Endothelial cell of umbilical vein (primary cell): Measurements from ENCODE around the gene OCA2. TPM values are rescaled to one million over a fixed set of nuclear protein-coding genes. Genes with fewer than 3 reads are reported as not detected.

Source experiments
- BruUV-seq: library from RNA; stranded (reverse); fragments of 400-500 nt; replicated peaks from 2 replicates; lab custom pipeline; 2021; lab: Mats Ljungman, UMichigan
- CTCF ChIA-PET: fragments of 300-600, 350-600 bp; sonication (Branson Sonifier 250); formaldehyde crosslinking; loops from one replicate; lab custom pipeline; 2021; ENCODE audit warnings: antibody characterized with exemption, inconsistent platforms; lab: Charles Lee
- POLR2A ChIA-PET: fragments of 300-600, 350-600 bp; sonication (Branson Sonifier 250); formaldehyde crosslinking; loops from one replicate; lab custom pipeline; 2021; ENCODE audit warnings: antibody characterized with exemption, inconsistent platforms; lab: Charles Lee
- DNase-seq: peaks from one replicate; pipeline ENCODE4 v3.0.0-alpha.2; 2011; ENCODE audit warnings: low read depth, low spot score
- FAIRE-seq: peaks from 2 replicates; lab custom pipeline; 2011; peaks lifted over from hg19 to GRCh38; lab: Jason Lieb, UNC
- H2AFZ ChIP-seq: 2 replicates; pipeline ENCODE4 v1.6.0; 2012; ENCODE audit warnings: low read depth, low read length, control low read depth, inconsistent platforms
- H3K27ac ChIP-seq: 2 replicates; pipeline ENCODE4 v1.5.1; 2011; ENCODE audit warnings: low read depth, mild to moderate bottlenecking, control low read depth, low read length, moderate library complexity; ENCODE audit not compliant: insufficient read depth
- H3K27me3 ChIP-seq, 2 experiments: 2 replicates each; pipeline versions ENCODE4 v1.6.0 to v1.6.1; 2011; ENCODE audit warnings: low read length in 2 of 2, mixed read lengths in 1 of 2; ENCODE audit not compliant: control insufficient read depth in 2 of 2, insufficient read depth in 2 of 2
- H3K36me3 ChIP-seq, 2 experiments: 2 replicates in 1 of 2; 3 replicates in 1 of 2; pipeline ENCODE4 v1.5.1; 2011; ENCODE audit warnings: low read length in 2 of 2, mild to moderate bottlenecking in 1 of 2, moderate library complexity in 1 of 2; ENCODE audit not compliant: control insufficient read depth in 2 of 2, insufficient read depth in 2 of 2; ENCODE audit errors: extremely low read depth in 1 of 2
- H3K4me1 ChIP-seq: 3 replicates; pipeline ENCODE4 v1.5.1; 2011; ENCODE audit warnings: mild to moderate bottlenecking, low read length; ENCODE audit not compliant: control insufficient read depth, insufficient read depth; ENCODE audit errors: extremely low read depth
- H3K4me2 ChIP-seq: 2 replicates; pipeline ENCODE4 v1.6.1; 2011; ENCODE audit warnings: low read length, control low read depth, mixed read lengths; ENCODE audit not compliant: insufficient read depth
- H3K4me3 ChIP-seq, 3 experiments: fragments of 200-600 bp in 1 of 3; sonication (generic), shearing (Covaris generic) in 1 of 3; replicated peaks in 1 of 3; 2 replicates each; pipeline ENCODE4 v1.5.1; 2011 to 2016; ENCODE audit warnings: control low read depth in 3 of 3, low read length in 3 of 3, mild to moderate bottlenecking in 2 of 3, inconsistent platforms in 1 of 3, low read depth in 1 of 3, moderate library complexity in 1 of 3; ENCODE audit not compliant: insufficient read depth in 1 of 3
- H3K79me2 ChIP-seq: 2 replicates; pipeline ENCODE4 v1.6.0; 2012; ENCODE audit warnings: low read length, inconsistent platforms; ENCODE audit not compliant: control insufficient read depth, insufficient read depth
- H3K9ac ChIP-seq: replicated peaks from 2 replicates; pipeline ENCODE3; 2011; ENCODE audit warnings: low read length, control low read depth; ENCODE audit not compliant: insufficient read depth; ENCODE audit errors: extremely low read depth
- H3K9me1 ChIP-seq: replicated peaks from 3 replicates; pipeline ENCODE4 v1.6.0; 2011; ENCODE audit warnings: mild to moderate bottlenecking, low read length; ENCODE audit not compliant: control insufficient read depth, insufficient read depth; ENCODE audit errors: extremely low read depth
- H3K9me3 ChIP-seq: replicated peaks from 2 replicates; pipeline ENCODE4 v1.5.1; 2012; ENCODE audit warnings: low read length, inconsistent platforms; ENCODE audit not compliant: control insufficient read depth, insufficient read depth
- H4K20me1 ChIP-seq: replicated peaks from 2 replicates; pipeline ENCODE3; 2011; ENCODE audit warnings: mild to moderate bottlenecking, low read length; ENCODE audit not compliant: control insufficient read depth, insufficient read depth; ENCODE audit errors: extremely low read depth
- CTCF ChIP-seq, 2 donors: IDR thresholded peaks; 1 replicate in 1 of 2; 2 replicates in 1 of 2; pipeline ENCODE4 v1.5.1; 2011; ENCODE audit warnings: low read length in 2 of 2, mild to moderate bottlenecking in 2 of 2, moderate library complexity in 2 of 2, control low read depth in 1 of 2, inconsistent platforms in 1 of 2, low read depth in 1 of 2; ENCODE audit not compliant: insufficient read depth in 1 of 2; ENCODE audit errors: extremely low read depth in 1 of 2
- EZH2 ChIP-seq: IDR thresholded peaks from 2 replicates; pipeline ENCODE4 v1.6.1; 2012; ENCODE audit warnings: borderline replicate concordance, low read depth, mild to moderate bottlenecking, moderate library complexity, low read length, inconsistent platforms; ENCODE audit not compliant: severe bottlenecking
- FOS ChIP-seq: IDR thresholded peaks from 2 replicates; pipeline ENCODE4 v1.6.1; 2011; ENCODE audit warnings: mild to moderate bottlenecking, low read length, moderate library complexity, borderline replicate concordance; ENCODE audit not compliant: insufficient read depth
- GATA2 ChIP-seq: IDR thresholded peaks from 2 replicates; pipeline ENCODE4 v1.7.0; 2011; ENCODE audit warnings: low read depth, mild to moderate bottlenecking, moderate library complexity, mixed read lengths, low read length; ENCODE audit not compliant: insufficient read length, insufficient read depth
- JUN ChIP-seq: IDR thresholded peaks from 2 replicates; pipeline ENCODE4 v1.6.1; 2011; ENCODE audit warnings: borderline replicate concordance, low read depth; ENCODE audit not compliant: insufficient read length, insufficient read depth
- MAX ChIP-seq: IDR thresholded peaks from 2 replicates; pipeline ENCODE4 v1.6.1; 2011; ENCODE audit not compliant: insufficient read depth, insufficient read length
- MYC ChIP-seq: IDR thresholded peaks from one replicate; pipeline ENCODE4 v1.6.1; 2011; ENCODE audit warnings: mild to moderate bottlenecking, low read depth, low read length
- POLR2A ChIP-seq: IDR thresholded peaks from 2 replicates; pipeline ENCODE4 v1.6.1; 2012; ENCODE audit warnings: low read depth, mild to moderate bottlenecking, control low read depth, low read length
- POLR2AphosphoS5 ChIP-seq: IDR thresholded peaks from 2 replicates; pipeline ENCODE4 v1.6.1; 2012; ENCODE audit warnings: low read depth, mild to moderate bottlenecking, control low read depth, low read length, moderate library complexity; ENCODE audit not compliant: insufficient read depth
- dilution Hi-C: fragments of 300-500 bp; cut with MboI; formaldehyde crosslinking; loops from one replicate; pipeline ENCODE4 v1.15.0; 2019; ENCODE audit warnings: low sequenced_read_pairs; ENCODE audit not compliant: extremely low pct_ligation_motif_present
- intact Hi-C: fragments of 100-400 bp; cut with micrococcal nuclease; formaldehyde crosslinking; loops from one replicate; pipeline ENCODE4 v1.10.0; 2022
- polyA plus RNA-seq, 4 experiments: library from polyadenylated mRNA; depleted of rRNA in 3 of 4; stranded (reverse) in 3 of 4; unstranded in 1 of 4; fragments of >200 nt; gene quantifications; 2 replicates each; pipeline versions ENCODE4 v1.2.1 to v1.2.3, GENCODE V29; 2011 to 2012; ENCODE audit warnings: missing spikeins in 1 of 4
- total RNA-seq: library from RNA; stranded (reverse); gene quantifications from 2 replicates; pipeline ENCODE4 v1.2.3, GENCODE V29; 2021

The OCA2 gene
- total and polyA plus RNA-seq, 2 donors (not counting 3 experiments of a cell fraction or from before 2014, with no cell fraction given), result not detected

- CTCF ChIA-PET, result no interaction called here
- Histone ChIP-seq H3K4me3 (no peak overlapping the region), H3K27ac (no peak overlapping the region), H3K4me2 (no peak overlapping the region), H3K9me3 (peaks cover 10% of the 10 kb centered on the region), H3K9me1 (no peaks in the 10 kb centered on the region), H3K9ac (no peak overlapping the region), H4K20me1 (no peaks in the 10 kb centered on the region), H2AFZ (no peak overlapping the region), H3K79me2 (no peaks in the 10 kb centered on the region), H3K4me1 (no peaks in the 10 kb centered on the region), H3K27me3 (no peaks in the 10 kb centered on the region), H3K36me3 (no peaks in the 10 kb centered on the region)
- no peak for TF ChIP-seq POLR2AphosphoS5
- no peak for TF ChIP-seq POLR2A
- TF ChIP-seq CTCF (IDR thresholded peaks at IDR 0.05; ENCODE audit: extremely low read depth in 1 of 2, insufficient read depth in 1 of 2, low read depth in 1 of 2, low read length in 2 of 2), result no peak
- no peak for TF ChIP-seq FOS
- TF ChIP-seq MYC, result no peak
- TF ChIP-seq JUN, result no peak
- no peak for TF ChIP-seq GATA2
- TF ChIP-seq EZH2, result no peak
- no peak for TF ChIP-seq MAX
- DNase-seq (no peak), FAIRE-seq (no peak)
- no TSS peak for BruUV-seq
- dilution Hi-C loops (no loop called here), intact Hi-C loops (no loop called here)
- POLR2A ChIA-PET, result no interaction called here
Measured at GRCh38 chr15:27784107-27784506, 315.0 kb downstream of the OCA2 start.
